Astrocyte of the spinal cord (primary cell): ENCODE measurements around the gene MTAP.

Experiments
- DNase-seq: peaks from one replicate; pipeline ENCODE4 v3.0.0; 2011; ENCODE audit warnings: low read depth, low spot score
- H3K4me3 ChIP-seq: 2 replicates; pipeline ENCODE4 v1.5.1; 2011; ENCODE audit warnings: low read depth, mild to moderate bottlenecking, low read length, moderate library complexity
- CTCF ChIP-seq: IDR thresholded peaks from 2 replicates; pipeline ENCODE4 v1.5.1; 2012; ENCODE audit warnings: low read depth, mild to moderate bottlenecking, low read length, inconsistent platforms
- in situ Hi-C: cut with HindIII; loops from 2 replicates; pipeline ENCODE4 v1.10.0; 2017; ENCODE audit warnings: low sequenced_read_pairs

MTAP gene

DNA sequence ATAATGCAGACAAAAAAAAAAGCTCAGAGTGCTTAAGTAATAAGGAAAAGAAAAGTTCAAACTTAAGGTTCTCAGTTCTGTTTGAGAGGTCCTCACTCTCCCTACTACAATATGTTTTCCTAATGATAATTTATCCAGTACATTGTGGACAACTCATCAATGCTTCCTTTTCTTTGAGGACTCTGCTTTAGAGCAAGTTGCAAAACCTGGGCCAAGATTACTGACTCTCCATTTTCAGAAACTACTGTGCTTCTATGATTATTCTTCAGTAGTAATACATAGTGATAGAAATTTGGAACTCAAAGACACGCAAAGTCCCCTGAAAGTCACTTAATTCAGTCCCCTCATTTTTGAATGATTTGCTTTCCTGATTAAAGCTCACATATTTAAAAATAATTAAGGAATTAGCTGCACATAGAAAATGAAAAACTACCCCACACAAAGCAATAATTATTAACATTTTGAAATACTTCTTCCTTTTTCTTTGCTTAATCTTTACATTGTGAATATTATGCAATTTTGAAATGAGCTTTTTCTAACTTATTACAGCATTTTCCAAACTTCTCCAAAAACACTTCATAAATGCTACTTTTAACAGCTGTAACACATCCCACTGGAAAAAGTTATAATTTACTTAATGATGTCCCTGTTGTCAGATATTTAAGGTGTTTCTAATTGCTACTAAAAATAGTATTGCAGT lies 180.6 kb downstream of the MTAP start:
- no peak overlapping the region for H3K4me3 ChIP-seq
- DNase-seq, result no peak
- in situ Hi-C loops, result no loop called here
- no peak for TF ChIP-seq CTCF

DNA sequence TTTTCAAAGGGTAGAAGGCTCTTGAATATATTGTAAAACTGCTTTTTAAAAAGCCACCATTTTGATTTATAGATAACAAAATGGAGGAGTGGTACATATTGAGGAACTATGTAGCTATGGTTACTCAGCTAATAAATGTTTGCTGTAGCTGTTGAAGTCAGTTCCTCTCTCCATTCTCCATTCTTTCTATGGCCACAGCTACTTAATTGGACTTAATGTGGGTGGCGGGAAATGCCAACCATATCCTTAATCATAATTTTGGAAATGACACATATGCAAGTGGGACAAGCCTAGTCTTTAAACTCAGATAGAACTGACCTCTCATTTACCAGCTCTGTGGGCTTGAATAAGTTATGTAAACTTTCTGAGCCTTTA lies 181.1 kb downstream of the MTAP start:
- H3K4me3 ChIP-seq, result no peak overlapping the region
- no peak for DNase-seq
- TF ChIP-seq CTCF, result no peak
- in situ Hi-C loops, result no loop called here

DNA sequence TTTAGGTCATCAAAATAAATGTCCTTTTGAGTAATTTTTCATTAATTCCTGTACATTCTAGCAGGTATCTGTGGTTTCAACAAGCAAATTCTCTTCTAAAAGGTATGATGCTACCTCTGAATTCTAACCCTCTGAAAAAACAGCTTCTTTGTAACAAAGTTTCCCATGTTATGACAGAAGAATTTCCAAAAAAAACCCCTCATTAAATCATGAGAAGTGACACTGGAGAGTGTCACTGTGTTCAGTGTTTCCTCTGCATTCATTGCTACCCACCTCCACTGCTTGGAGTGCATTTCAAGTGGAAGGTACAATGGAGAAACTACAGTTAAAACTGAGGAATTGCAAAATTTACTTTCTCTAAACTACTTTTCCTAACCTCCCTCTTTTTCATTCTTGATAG lies 181.7 kb downstream of the MTAP start:
- DNase-seq, result no peak
- TF ChIP-seq CTCF, result no peak
- in situ Hi-C loops, result no loop called here
- no peak overlapping the region for H3K4me3 ChIP-seq

DNA sequence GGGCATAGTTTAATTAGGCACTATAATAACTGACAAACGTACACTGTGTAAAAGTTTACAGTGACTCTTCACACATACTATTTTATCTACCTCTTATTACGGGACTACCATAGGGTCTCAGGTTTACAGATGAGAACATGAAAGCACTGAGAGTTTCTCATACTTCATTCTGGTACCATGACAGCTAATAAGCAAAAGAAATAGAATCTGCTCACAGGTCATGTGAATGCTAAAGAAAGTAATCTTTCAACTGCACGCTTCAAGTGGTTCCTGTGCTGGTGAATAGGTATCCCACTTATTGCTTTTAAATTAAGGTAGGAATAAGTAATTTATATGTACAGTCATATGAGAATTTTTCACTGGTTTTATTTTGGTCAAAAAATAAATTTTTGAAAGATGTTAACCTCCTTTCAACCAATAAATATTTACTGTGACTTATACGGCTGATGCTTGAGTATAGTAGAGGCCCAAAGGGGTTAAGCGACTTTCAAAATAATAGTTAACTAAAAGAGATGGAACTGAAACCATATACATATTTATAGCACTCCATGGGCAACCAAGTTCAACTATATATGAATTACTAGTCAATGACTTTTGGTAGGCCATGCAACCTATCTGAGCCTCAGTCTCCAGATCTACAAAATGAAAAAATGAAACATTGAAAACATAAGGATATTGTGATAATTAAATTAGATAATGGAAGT lies 183.7 kb downstream of the MTAP start:
- no peak for DNase-seq
- in situ Hi-C loops, result no loop called here

More for the DNA sequence above, 183.7 kb downstream of the MTAP start:
- no peak overlapping the region for H3K4me3 ChIP-seq
- no peak for TF ChIP-seq CTCF
